ENCODE measurements around the gene TMEM183A. TPM values are rescaled to one million over a fixed set of nuclear protein-coding genes. Genes with fewer than 3 reads are reported as not detected.

TMEM183A gene
- total and polyA plus RNA-seq, 11 donors, result 9.5 to 45.7 (median 29.9) TPM

DNA sequence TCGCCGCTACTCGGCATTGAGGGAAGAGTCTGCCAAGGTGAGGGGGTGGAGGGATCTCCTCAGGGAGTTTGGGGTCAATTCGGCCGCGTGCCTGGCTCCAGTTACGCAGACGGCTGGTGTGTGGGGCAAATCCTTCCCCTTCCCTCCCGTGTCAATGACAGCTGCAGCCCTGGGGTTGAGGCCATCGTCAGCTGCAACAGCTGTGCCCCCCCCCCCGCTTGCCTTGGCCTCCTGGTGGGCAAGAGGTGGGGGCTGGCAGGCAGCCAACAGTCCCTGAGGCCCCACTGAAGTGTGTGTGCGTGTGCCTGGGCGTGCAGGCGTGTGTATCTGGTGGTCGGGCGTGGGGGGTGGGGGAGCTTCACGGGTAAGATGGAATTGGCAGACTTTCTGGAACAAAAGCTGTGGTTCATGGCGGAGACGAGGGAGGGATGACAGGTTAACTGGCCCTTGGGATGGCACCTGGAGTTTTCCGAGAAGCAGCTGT lies 44.7 kb downstream of the TMEM183A start:
- 47 to 69% (median 66%) methylated on average over 17 to 20 of the region's 20 CpGs for WGBS, 4 donors
- Histone ChIP-seq H3K27me3 (no peaks in the 10 kb centered on the region), H3K4me1 (peaks cover 0 to 13% (median 4%) of the 10 kb centered on the region in 12 donors), H3K4me3 (no peak overlapping the region), H3K27ac (no peak overlapping the region), H3K36me3 (peaks cover 0 to 18% (median 0%) of the 10 kb centered on the region in 9 donors), H3K9me3 (no peaks in the 10 kb centered on the region)
- TF ChIP-seq, protein P1, sequence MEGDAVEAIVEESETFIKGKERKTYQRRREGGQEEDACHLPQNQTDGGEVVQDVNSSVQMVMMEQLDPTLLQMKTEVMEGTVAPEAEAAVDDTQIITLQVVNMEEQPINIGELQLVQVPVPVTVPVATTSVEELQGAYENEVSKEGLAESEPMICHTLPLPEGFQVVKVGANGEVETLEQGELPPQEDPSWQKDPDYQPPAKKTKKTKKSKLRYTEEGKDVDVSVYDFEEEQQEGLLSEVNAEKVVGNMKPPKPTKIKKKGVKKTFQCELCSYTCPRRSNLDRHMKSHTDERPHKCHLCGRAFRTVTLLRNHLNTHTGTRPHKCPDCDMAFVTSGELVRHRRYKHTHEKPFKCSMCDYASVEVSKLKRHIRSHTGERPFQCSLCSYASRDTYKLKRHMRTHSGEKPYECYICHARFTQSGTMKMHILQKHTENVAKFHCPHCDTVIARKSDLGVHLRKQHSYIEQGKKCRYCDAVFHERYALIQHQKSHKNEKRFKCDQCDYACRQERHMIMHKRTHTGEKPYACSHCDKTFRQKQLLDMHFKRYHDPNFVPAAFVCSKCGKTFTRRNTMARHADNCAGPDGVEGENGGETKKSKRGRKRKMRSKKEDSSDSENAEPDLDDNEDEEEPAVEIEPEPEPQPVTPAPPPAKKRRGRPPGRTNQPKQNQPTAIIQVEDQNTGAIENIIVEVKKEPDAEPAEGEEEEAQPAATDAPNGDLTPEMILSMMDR (IDR thresholded peaks at IDR 0.05), result no peak
- TF ChIP-seq POLR2A (IDR thresholded peaks at IDR 0.05), result no peak
- DNase-seq (no peak), ATAC-seq (no peak)
- intact Hi-C loops (cut with DNase I), result no loop called here

DNA sequence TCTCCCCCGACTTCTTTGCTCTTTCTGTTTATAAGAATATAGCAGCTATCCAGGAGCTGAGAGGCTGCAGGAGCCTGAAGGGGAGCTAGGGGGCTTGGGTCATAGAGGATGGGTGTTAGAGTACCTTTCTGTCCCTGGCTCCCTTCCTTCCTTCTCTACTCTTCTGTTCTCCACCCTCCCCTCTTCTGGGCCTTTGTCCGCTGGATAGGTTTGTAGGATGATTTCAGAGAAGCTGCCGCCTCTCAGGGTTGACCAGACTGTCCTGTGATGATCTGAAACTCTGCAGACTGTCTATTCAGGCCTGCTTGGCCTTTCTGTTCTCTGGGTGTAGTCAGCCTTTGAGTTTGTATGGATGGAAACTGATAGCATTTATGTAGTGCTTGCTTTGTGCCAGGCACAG lies 45.4 kb downstream of the TMEM183A start:
- no peak for ATAC-seq
- no peak overlapping the region for H3K4me3 ChIP-seq
- DNase-seq, result no peak
- H3K27me3 ChIP-seq, result no peaks in the 10 kb centered on the region
- H3K4me1 ChIP-seq, result peaks cover 0 to 14% (median 8%) of the 10 kb centered on the region in 12 donors
- TF ChIP-seq, protein P1 (IDR thresholded peaks at IDR 0.05), result no peak
- no peak for TF ChIP-seq POLR2A (IDR thresholded peaks at IDR 0.05)
- intact Hi-C loops (cut with DNase I), result no loop called here
- no peak overlapping the region for H3K27ac ChIP-seq
- H3K9me3 ChIP-seq, result no peaks in the 10 kb centered on the region
- 87 to 96% (median 94%) methylated on average over 3 of the region's 3 CpGs for WGBS, 4 donors
- H3K36me3 ChIP-seq, result peaks cover 0 to 12% (median 0%) of the 10 kb centered on the region in 9 donors

DNA sequence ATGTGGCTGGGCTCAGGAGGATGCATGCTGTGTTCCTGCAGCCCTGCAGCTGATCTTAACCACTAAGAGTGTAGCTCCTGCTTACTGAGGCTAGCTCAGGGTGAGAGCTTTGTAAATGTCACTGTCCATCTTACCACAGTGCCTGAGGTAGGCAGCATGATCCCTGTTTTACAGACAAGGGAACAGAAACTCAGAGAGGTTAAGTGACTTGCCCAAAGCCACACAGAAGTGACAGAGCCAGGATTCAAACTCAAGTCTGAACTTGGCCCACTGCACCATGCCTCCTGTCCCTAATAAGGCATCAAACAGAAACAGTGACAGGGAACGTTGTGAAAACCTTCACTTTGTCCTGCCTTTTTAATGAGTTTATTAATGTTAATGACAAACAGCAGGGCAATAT lies 47.0 kb downstream of the TMEM183A start:
- intact Hi-C loops (cut with DNase I), result no loop called here
- Histone ChIP-seq H3K36me3 (peaks cover 0 to 11% (median 0%) of the 10 kb centered on the region in 9 donors), H3K4me3 (no peak overlapping the region), H3K27ac (no peak overlapping the region), H3K27me3 (no peaks in the 10 kb centered on the region), H3K4me1 (peaks cover 0 to 24% (median 10%) of the 10 kb centered on the region in 12 donors), H3K9me3 (no peaks in the 10 kb centered on the region)
- ATAC-seq (no peak), DNase-seq (no peak)
- WGBS, 4 donors, result 65 to 81% (median 74%) methylated on average over 1 of the region's 1 CpG
- TF ChIP-seq POLR2A (IDR thresholded peaks at IDR 0.05), result no peak
- TF ChIP-seq, protein P1 (IDR thresholded peaks at IDR 0.05), result no peak

DNA sequence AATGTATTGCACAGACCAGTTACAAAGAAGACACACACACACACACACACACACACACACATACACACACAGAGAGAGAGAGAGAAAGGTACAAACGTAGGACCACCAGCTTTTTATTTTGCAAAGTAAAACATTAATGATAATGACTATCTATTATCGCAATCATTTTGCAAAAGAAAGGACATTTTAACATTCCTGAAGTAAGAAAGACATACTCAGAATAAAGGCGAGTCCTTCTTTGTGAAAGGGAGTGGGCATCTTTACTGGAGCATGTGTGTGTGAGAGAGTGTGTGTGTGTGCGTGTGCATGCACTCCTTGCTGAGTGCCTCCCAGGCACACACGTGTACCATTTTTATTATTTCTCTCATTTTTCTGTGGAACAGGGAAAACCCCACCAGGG lies 47.5 kb downstream of the TMEM183A start:
- Histone ChIP-seq H3K27me3 (no peaks in the 10 kb centered on the region), H3K36me3 (peaks cover 0 to 11% (median 0%) of the 10 kb centered on the region in 9 donors), H3K9me3 (no peaks in the 10 kb centered on the region), H3K4me1 (peaks cover 0 to 28% (median 10%) of the 10 kb centered on the region in 12 donors), H3K4me3 (no peak overlapping the region), H3K27ac (no peak overlapping the region)
- DNase-seq (no peak), ATAC-seq (no peak)
- 85 to 91% (median 86%) methylated on average over 5 of the region's 5 CpGs for WGBS, 4 donors
- intact Hi-C loops (cut with DNase I), result no loop called here
- TF ChIP-seq POLR2A (IDR thresholded peaks at IDR 0.05), result no peak
